Activated CD8-positive, alpha-beta memory T cell treated with anti-CD3 and anti-CD28 coated beads, Interleukin-2, amount 50 U/mL, for 24 hours (primary cell): ENCODE data around the gene GOLGB1.

Source experiments
- DNase-seq: peaks from one replicate; pipeline ENCODE4 v3.0.0-alpha.2; 2020; ENCODE audit errors: extremely low read depth

Gene GOLGB1

GRCh38 chr3:121629601-121630000 is 119.9 kb downstream of the GOLGB1 start:
- DNase-seq: no peak

- DNase-seq: no peak
These were observed 121.9 kb downstream of the GOLGB1 start for GRCh38 chr3:121627622-121628021.

GRCh38 chr3:121627211-121627610 is 122.3 kb downstream of the GOLGB1 start:
- DNase-seq: no peak

- no peak for DNase-seq
These were observed 123.0 kb downstream of the GOLGB1 start for GRCh38 chr3:121626495-121626894.

- DNase-seq: no peak
These were observed 125.2 kb downstream of the GOLGB1 start for GRCh38 chr3:121624147-121624899.

GRCh38 chr3:121621491-121621890 is 128.1 kb downstream of the GOLGB1 start:
- DNase-seq: no peak

GRCh38 chr3:121619691-121620090 is 129.8 kb downstream of the GOLGB1 start:
- no peak for DNase-seq
